Measurements from ENCODE around the gene FBXO41. TPM values are rescaled to one million over a fixed set of nuclear protein-coding genes. Genes with fewer than 3 reads are reported as not detected.
A peak's percentile ranks its signal among the peaks of the same experiment; 100 is the strongest.

The FBXO41 gene
- total and polyA plus RNA-seq, 7 donors = 0.03 to 0.46 (median 0.15) TPM

GRCh38 chr2:73258186-73258912, 25.9 kb downstream of the FBXO41 start:
- TF ChIP-seq, protein P1, sequence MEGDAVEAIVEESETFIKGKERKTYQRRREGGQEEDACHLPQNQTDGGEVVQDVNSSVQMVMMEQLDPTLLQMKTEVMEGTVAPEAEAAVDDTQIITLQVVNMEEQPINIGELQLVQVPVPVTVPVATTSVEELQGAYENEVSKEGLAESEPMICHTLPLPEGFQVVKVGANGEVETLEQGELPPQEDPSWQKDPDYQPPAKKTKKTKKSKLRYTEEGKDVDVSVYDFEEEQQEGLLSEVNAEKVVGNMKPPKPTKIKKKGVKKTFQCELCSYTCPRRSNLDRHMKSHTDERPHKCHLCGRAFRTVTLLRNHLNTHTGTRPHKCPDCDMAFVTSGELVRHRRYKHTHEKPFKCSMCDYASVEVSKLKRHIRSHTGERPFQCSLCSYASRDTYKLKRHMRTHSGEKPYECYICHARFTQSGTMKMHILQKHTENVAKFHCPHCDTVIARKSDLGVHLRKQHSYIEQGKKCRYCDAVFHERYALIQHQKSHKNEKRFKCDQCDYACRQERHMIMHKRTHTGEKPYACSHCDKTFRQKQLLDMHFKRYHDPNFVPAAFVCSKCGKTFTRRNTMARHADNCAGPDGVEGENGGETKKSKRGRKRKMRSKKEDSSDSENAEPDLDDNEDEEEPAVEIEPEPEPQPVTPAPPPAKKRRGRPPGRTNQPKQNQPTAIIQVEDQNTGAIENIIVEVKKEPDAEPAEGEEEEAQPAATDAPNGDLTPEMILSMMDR (IDR thresholded peaks at IDR 0.05) = no peak
- Histone ChIP-seq H3K4me3 (no peak overlapping the region), H3K9me3 (no peaks in the 10 kb centered on the region), H3K27ac (no peak overlapping the region), H3K27me3 (ENCODE audit: insufficient read depth in 3 of 3, low read length in 2 of 3) (no peaks in the 10 kb centered on the region), H3K4me1 (no peaks in the 10 kb centered on the region), H3K36me3 (ENCODE audit: insufficient read depth in 1 of 2, low read depth in 1 of 2) (peaks cover 2 to 20% of the 10 kb centered on the region in 2 donors)
- intact Hi-C loops (cut with DNase I) = loop anchor here in 1 of 2 donors (5.0 kb wide), 1 partner anchor 96 kb away; no protein-coding TSS in a partner anchor
- WGBS, 3 donors = 80 to 86% (median 84%) methylated on average over 8 of the region's 8 CpGs
- DNase-seq (no peak), ATAC-seq (no peak)

- TF ChIP-seq, protein P1 (IDR thresholded peaks at IDR 0.05) = no peak
- peak in 1 of 2 donors; percentile 64 for DNase-seq
Observed at GRCh38 chr2:73257425-73258125, 26.7 kb downstream of the FBXO41 start.

GRCh38 chr2:73257021-73257420, 27.3 kb downstream of the FBXO41 start:
- Histone ChIP-seq H3K27me3 (ENCODE audit: insufficient read depth in 3 of 3, low read length in 2 of 3) (no peaks in the 10 kb centered on the region), H3K36me3 (ENCODE audit: insufficient read depth in 1 of 2, low read depth in 1 of 2) (peaks cover 2 to 33% of the 10 kb centered on the region in 2 donors), H3K9me3 (no peaks in the 10 kb centered on the region), H3K4me3 (no peak overlapping the region), H3K4me1 (no peaks in the 10 kb centered on the region), H3K27ac (no peak overlapping the region)
- 83 to 92% (median 91%) methylated on average over 2 of the region's 2 CpGs for WGBS, 3 donors
- TF ChIP-seq, protein P1 (IDR thresholded peaks at IDR 0.05) = no peak
- DNase-seq (no peak), ATAC-seq (no peak)
- intact Hi-C loops (cut with DNase I) = loop anchor here in 1 of 2 donors (5.0 kb wide), 1 partner anchor 95 kb away; no protein-coding TSS in a partner anchor

More at GRCh38 chr2:73257425-73258125, 26.7 kb downstream of the FBXO41 start:
- no peak for ATAC-seq
- intact Hi-C loops (cut with DNase I) = loop anchor here in 1 of 2 donors (5.0 kb wide), 1 partner anchor 95 kb away; no protein-coding TSS in a partner anchor
- WGBS, 3 donors = 65 to 73% (median 68%) methylated on average over 10 of the region's 10 CpGs
- Histone ChIP-seq H3K4me3 (no peak overlapping the region), H3K27me3 (ENCODE audit: insufficient read depth in 3 of 3, low read length in 2 of 3) (no peaks in the 10 kb centered on the region), H3K9me3 (no peaks in the 10 kb centered on the region), H3K27ac (no peak overlapping the region), H3K4me1 (no peaks in the 10 kb centered on the region), H3K36me3 (ENCODE audit: insufficient read depth in 1 of 2, low read depth in 1 of 2) (peaks cover 2 to 27% of the 10 kb centered on the region in 2 donors)

- ATAC-seq (no peak), DNase-seq (no peak)
- H3K36me3 ChIP-seq (ENCODE audit: insufficient read depth in 1 of 2, low read depth in 1 of 2) = peaks cover 2 to 37% of the 10 kb centered on the region in 2 donors
- no peaks in the 10 kb centered on the region for H3K4me1 ChIP-seq
- no peak overlapping the region for H3K4me3 ChIP-seq
- TF ChIP-seq, protein P1 (IDR thresholded peaks at IDR 0.05) = no peak
- H3K27ac ChIP-seq = no peak overlapping the region
- no peaks in the 10 kb centered on the region for H3K27me3 ChIP-seq (ENCODE audit: insufficient read depth in 3 of 3, low read length in 2 of 3)
- WGBS, 3 donors = 47 to 70% (median 69%) methylated on average over 1 of the region's 1 CpG
- no peaks in the 10 kb centered on the region for H3K9me3 ChIP-seq
- intact Hi-C loops (cut with DNase I) = loop anchor here in 1 of 2 donors (5.0 kb wide), 1 partner anchor 94 kb away; no protein-coding TSS in a partner anchor
Observed at GRCh38 chr2:73256618-73256922, 27.7 kb downstream of the FBXO41 start.
